Ovary (tissue), 9 donors: ENCODE results near the gene LCOR. TPM values are rescaled to one million over a fixed set of nuclear protein-coding genes. Genes with fewer than 3 reads are reported as not detected.

Source experiments
- DNase-seq, 5 donors: peaks; one replicate each; pipeline ENCODE4 v3.0.0-alpha.2; 2019 to 2020
- H3K27ac ChIP-seq, 2 donors: fragments of 200-600 bp; one replicate each; pipeline versions ENCODE4 v1.5.1 to v1.8.0; 2019 to 2022
- H3K27me3 ChIP-seq: fragments of 200-600 bp; one replicate; pipeline ENCODE4 v1.8.0; 2022
- H3K36me3 ChIP-seq: fragments of 200-600 bp; sonication (generic); one replicate; pipeline ENCODE4 v1.5.1; 2019
- H3K4me1 ChIP-seq: one replicate; pipeline ENCODE4 v1.8.1; 2013; ENCODE audit warnings: mild to moderate bottlenecking, moderate library complexity; ENCODE audit not compliant: insufficient read depth
- H3K4me3 ChIP-seq: fragments of 200-600 bp; sonication (generic); one replicate; pipeline ENCODE4 v1.5.1; 2017
- H3K9me3 ChIP-seq, 2 donors: fragments of 200-600 bp in 1 of 2; sonication (generic) in 1 of 2; one replicate each; pipeline versions ENCODE4 v1.5.1 to v1.8.1; 2013 to 2019; ENCODE audit warnings: mild to moderate bottlenecking in 1 of 2, moderate library complexity in 1 of 2
- CTCF ChIP-seq, 3 donors: fragments of 450-650 bp in 2 of 3; fragments of 200-600 bp in 1 of 3; IDR thresholded peaks; one replicate each; pipeline versions ENCODE4 v1.5.1 to v1.8.0; 2016 to 2022; ENCODE audit warnings: antibody characterized with exemption in 3 of 3, mild to moderate bottlenecking in 1 of 3
- EP300 ChIP-seq: sonication (generic); formaldehyde crosslinking; IDR thresholded peaks from one replicate; pipeline ENCODE4 v1.6.1; 2017; ENCODE audit warnings: antibody characterized with exemption
- POLR2A ChIP-seq: fragments of 450-650 bp; IDR thresholded peaks from one replicate; pipeline ENCODE4 v1.6.1; 2017; ENCODE audit warnings: antibody characterized with exemption, mild to moderate bottlenecking, moderate library complexity
- WGBS, 3 donors: extraction: QIAGEN DNeasy Blood & Tissue Kit in 1 of 3; methylation state at CpG; one replicate each; pipeline versions ENCODE4 v1.1.5 to v1.1.7; 2013 to 2017; 5-methylcytosine and 5-hydroxymethylcytosine counted together
- intact Hi-C, 4 donors: fragments of 100-400 bp; cut with DNase I; formaldehyde crosslinking; loops; one replicate each; pipeline versions ENCODE4 v1.11.0 to v1.15.1; 2022 to 2023
- polyA plus RNA-seq, 2 donors: library from polyadenylated mRNA; stranded (reverse); fragments of 200-250 nt in 1 of 2; fragments of 350-450 nt in 1 of 2; fragmentation: Illumina TruSeq in 1 of 2; extraction: RNeasy Lipid Tissue Mini Kit (QIAGEN cat#74804) in 1 of 2; gene quantifications; one replicate each; pipeline ENCODE4 v1.2.3, GENCODE V29; 2013 to 2014
- total RNA-seq, 7 donors: library from RNA; depleted of rRNA in 2 of 7; stranded (reverse); fragments of >200 nt in 2 of 7; fragmentation: NEBNext Ultra II Directional in 3 of 7; extraction: Animal tissue kit (Norgen Biotek cat#: 25700) in 3 of 7; gene quantifications; one replicate each; pipeline versions ENCODE4 v1.1.0 to v1.2.4, GENCODE V29; 2016 to 2023
- donor health status: DM: no; HTN: no; CAD: no; lungs with moderate emphysema.
- donor health status: DM: no; HTN: no; CAD: no.
- donor health status: Bipolar disorder and iron deficiency.
- donor health status: DM: yes; HTN: yes; CAD: no.
- donor health status: DM: no; HTN: no; CAD: no.
- donor health status: DM: yes; HTN: yes; CAD: no.

The LCOR gene
- total and polyA plus RNA-seq, 9 donors, result 4.0 to 44.9 (median 29.8) TPM

DNA sequence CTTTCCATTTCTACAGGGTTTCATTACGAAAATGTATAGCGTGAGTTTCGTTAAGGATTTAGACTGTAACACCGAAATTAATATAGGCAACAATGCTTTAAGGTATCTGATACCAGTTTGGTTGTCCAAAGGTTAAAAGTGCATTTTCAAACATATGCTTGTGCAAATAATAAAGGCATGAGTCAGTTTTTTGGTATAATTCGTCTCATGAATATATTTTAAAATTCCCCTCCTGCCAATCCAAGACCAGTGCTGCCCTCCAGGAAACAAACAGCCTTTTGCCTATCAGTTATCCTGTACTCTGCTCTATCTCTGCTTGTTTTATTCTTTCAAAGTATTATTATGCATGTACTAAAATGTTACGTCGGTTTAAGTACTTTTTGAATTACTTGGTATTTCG, 2.0 kb downstream of the LCOR start:
- intact Hi-C loops, result loop anchor here in 1 of 4 donors (10.0 kb wide), 1 partner anchor 201 kb away; no protein-coding TSS in a partner anchor
- peaks cover 5% of the 10 kb centered on the region for H3K4me1 ChIP-seq
- H3K27ac ChIP-seq, result peak overlapping the region in 1 of 2 donors; percentile 98

GRCh38 chr10:96835899-96836298, 3.8 kb downstream of the LCOR start:
- H3K4me3 ChIP-seq, result no peak overlapping the region
- H3K27ac ChIP-seq, result no peak overlapping the region
- H3K4me1 ChIP-seq, result peaks cover 7% of the 10 kb centered on the region
- 75 to 88% (median 87%) methylated on average over 1 of the region's 1 CpG for WGBS, 3 donors
- H3K27me3 ChIP-seq, result no peaks in the 10 kb centered on the region
- TF ChIP-seq EP300, result no peak
- TF ChIP-seq CTCF (IDR thresholded peaks at IDR 0.05), result no peak
- TF ChIP-seq POLR2A, result no peak
- intact Hi-C loops, result loop anchor here in 1 of 4 donors (10.0 kb wide), 1 partner anchor 199 kb away; no protein-coding TSS in a partner anchor
- H3K36me3 ChIP-seq, result no peaks in the 10 kb centered on the region
- H3K9me3 ChIP-seq, result no peaks in the 10 kb centered on the region
- no peak for DNase-seq

More for the DNA sequence above, 2.0 kb downstream of the LCOR start:
- Histone ChIP-seq H3K36me3 (no peaks in the 10 kb centered on the region), H3K27me3 (no peaks in the 10 kb centered on the region), H3K9me3 (no peaks in the 10 kb centered on the region), H3K4me3 (peak overlapping the region; percentile 68)
- 32 to 48% (median 41%) methylated on average over 8 of the region's 8 CpGs for WGBS, 3 donors
- TF ChIP-seq CTCF (IDR thresholded peaks at IDR 0.05), result no peak
- TF ChIP-seq EP300, result no peak
- TF ChIP-seq POLR2A, result no peak
- DNase-seq, result no peak

DNA sequence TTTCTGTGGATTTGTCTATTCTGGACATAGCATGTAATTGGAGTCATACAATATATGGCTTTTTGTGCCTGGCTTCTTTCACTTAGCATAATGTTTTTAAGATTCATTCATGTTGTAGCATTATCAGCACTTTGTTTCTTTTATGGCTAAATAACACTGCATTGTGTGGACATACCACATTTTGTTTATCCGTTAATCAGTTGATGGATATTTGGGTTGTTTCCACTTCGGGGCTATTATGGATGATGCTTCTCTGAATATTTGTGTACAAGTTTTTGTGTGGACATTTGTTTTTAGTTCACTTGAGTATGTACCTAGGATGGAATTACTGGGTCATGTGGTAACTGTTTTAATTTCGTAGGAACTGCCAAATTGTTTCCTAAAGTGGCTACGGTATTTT, 6.4 kb downstream of the LCOR start:
- peaks cover 10% of the 10 kb centered on the region for H3K4me1 ChIP-seq
- 70 to 76% (median 71%) methylated on average over 4 of the region's 4 CpGs for WGBS, 3 donors
- TF ChIP-seq POLR2A, result no peak
- no peak for TF ChIP-seq EP300
- TF ChIP-seq CTCF (IDR thresholded peaks at IDR 0.05), result no peak
- intact Hi-C loops, result loop anchor here in 1 of 4 donors (10.0 kb wide), 1 partner anchor 196 kb away; no protein-coding TSS in a partner anchor
- H3K27me3 ChIP-seq, result no peaks in the 10 kb centered on the region
- H3K36me3 ChIP-seq, result no peaks in the 10 kb centered on the region
- no peak overlapping the region for H3K27ac ChIP-seq
- H3K4me3 ChIP-seq, result no peak overlapping the region
- no peaks in the 10 kb centered on the region for H3K9me3 ChIP-seq
- no peak for DNase-seq

DNA sequence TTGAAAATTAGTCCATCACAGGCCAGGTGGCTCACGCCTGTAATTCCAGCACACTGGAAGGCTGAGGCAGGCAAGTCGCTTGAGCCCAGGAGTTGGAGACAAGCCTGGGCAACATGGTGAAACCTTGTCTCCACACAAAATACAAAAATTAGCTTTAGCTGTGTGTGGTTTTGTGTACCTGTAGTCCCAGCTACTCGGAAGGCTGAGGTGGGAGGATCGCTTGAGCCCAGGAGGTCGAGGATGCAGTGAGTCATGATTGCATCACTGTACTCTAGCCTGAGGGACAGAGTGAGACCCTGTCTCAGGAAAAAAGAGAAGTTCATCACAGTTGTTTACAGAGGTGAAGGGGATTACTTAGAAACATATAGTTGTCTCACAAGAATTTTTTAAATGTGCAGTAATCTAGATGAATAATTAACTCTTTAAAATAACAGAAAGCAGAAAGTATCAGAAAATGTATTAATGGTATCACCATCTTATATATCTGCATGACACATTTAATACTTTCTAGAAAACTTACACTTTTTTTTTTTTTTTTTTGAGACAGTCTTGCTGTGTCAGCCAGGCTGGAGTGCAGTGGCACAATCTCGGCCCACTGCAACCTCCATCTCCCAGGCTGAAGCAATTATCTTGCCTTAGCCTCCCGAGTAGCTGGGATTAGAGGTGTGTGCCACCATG, 8.9 kb downstream of the LCOR start:
- peak in 2 of 5 donors; percentile 12 to 39 for DNase-seq
- 60 to 70% (median 65%) methylated on average over 7 of the region's 7 CpGs for WGBS, 3 donors
- no peak for TF ChIP-seq POLR2A
- TF ChIP-seq CTCF (IDR thresholded peaks at IDR 0.05), result no peak
- no peak for TF ChIP-seq EP300
- Histone ChIP-seq H3K27me3 (no peaks in the 10 kb centered on the region), H3K4me3 (no peak overlapping the region), H3K4me1 (peaks cover 12% of the 10 kb centered on the region), H3K9me3 (no peaks in the 10 kb centered on the region), H3K27ac (no peak overlapping the region), H3K36me3 (no peaks in the 10 kb centered on the region)
- intact Hi-C loops, result no loop called here
